NCI-H146 treated with DMSO at 0.1 percent for 48 hours (cell line): ENCODE results near the gene GAB4.

Source experiments
- DNase-seq: peaks from one replicate; lab custom pipeline; 2025; ENCODE audit not compliant: unreplicated experiment; lab: John Stamatoyannopoulos, UW

The GAB4 gene

GRCh38 chr22:16988257-16988656 is 19.8 kb downstream of the GAB4 start:
- DNase-seq, result no peak

GRCh38 chr22:16987822-16988221 is 20.2 kb downstream of the GAB4 start:
- no peak for DNase-seq

GRCh38 chr22:16975155-16975885 is 32.7 kb downstream of the GAB4 start:
- no peak for DNase-seq

- DNase-seq, result no peak
Measured at GRCh38 chr22:16974298-16975084, 33.5 kb downstream of the GAB4 start.

- DNase-seq, result no peak
Measured at GRCh38 chr22:16973591-16974297, 34.3 kb downstream of the GAB4 start.

- no peak for DNase-seq
Measured at GRCh38 chr22:16972311-16972710, 35.7 kb downstream of the GAB4 start.

GRCh38 chr22:16970446-16970845 is 37.6 kb downstream of the GAB4 start:
- DNase-seq, result no peak

- no peak for DNase-seq
Measured at GRCh38 chr22:16969508-16970327, 38.3 kb downstream of the GAB4 start.

GRCh38 chr22:16968218-16968595 is 39.8 kb downstream of the GAB4 start:
- DNase-seq, result no peak

- no peak for DNase-seq
Measured at GRCh38 chr22:16967453-16968217, 40.4 kb downstream of the GAB4 start.

GRCh38 chr22:16966251-16966650 is 41.8 kb downstream of the GAB4 start:
- DNase-seq, result no peak

GRCh38 chr22:16965560-16965959 is 42.5 kb downstream of the GAB4 start:
- no peak for DNase-seq

- DNase-seq, result no peak
Measured at GRCh38 chr22:16965083-16965482, 42.9 kb downstream of the GAB4 start.

- no peak for DNase-seq
Measured at GRCh38 chr22:16964366-16964765, 43.7 kb downstream of the GAB4 start.

GRCh38 chr22:16963189-16963945 is 44.7 kb downstream of the GAB4 start:
- no peak for DNase-seq

GRCh38 chr22:16962501-16962900 is 45.5 kb downstream of the GAB4 start:
- no peak for DNase-seq

GRCh38 chr22:16961477-16962186 is 46.4 kb downstream of the GAB4 start:
- DNase-seq, result no peak

GRCh38 chr22:16960884-16961249 is 47.2 kb downstream of the GAB4 start:
- DNase-seq, result no peak
